ENCODE measurements around the gene SIDT2.
A peak's percentile ranks its signal among the peaks of the same experiment; 100 is the strongest.
"Not testable (repeated sequence)": the region's sequence is repeated elsewhere in the genome, so short reads cannot be mapped to it uniquely, and the experiment has no call there.

The SIDT2 gene

GRCh38 chr11:117178210-117179034 lies at the start of gene SIDT2:
SIDT2 (plus strand) TSS chr11:117178743; CDS start chr11:117179264, 521 bp downstream.
- Histone ChIP-seq H3K9me3 (ENCODE audit: low read length) (no peaks in the 10 kb centered on the region), H3K36me3 (ENCODE audit: insufficient read depth, low read length) (peaks cover 8% of the 10 kb centered on the region), H3K4me3 (ENCODE audit: low read length) (peak within 1 kb of the TSS; percentile 74), H3K4me1 (ENCODE audit: insufficient read depth, low read length) (peaks cover 20% of the 10 kb centered on the region), H2AFZ (ENCODE audit: low read depth, low read length) (peak within 1 kb of the TSS; percentile 68), H3K27me3 (ENCODE audit: insufficient read depth, low read length) (no peaks in the 10 kb centered on the region)

GRCh38 chr11:117130396-117130795 lies 48.1 kb upstream of the SIDT2 start:
- H3K9me3 ChIP-seq (ENCODE audit: low read length); H3K36me3 ChIP-seq (ENCODE audit: insufficient read depth, low read length); H2AFZ ChIP-seq (ENCODE audit: low read depth, low read length); H3K27me3 ChIP-seq (ENCODE audit: insufficient read depth, low read length); H3K4me3 ChIP-seq (ENCODE audit: low read length); H3K4me1 ChIP-seq (ENCODE audit: insufficient read depth, low read length): not testable (repeated sequence)

GRCh38 chr11:117130879-117131278 lies 47.7 kb upstream of the SIDT2 start:
- Histone ChIP-seq H3K36me3 (ENCODE audit: insufficient read depth, low read length) (no peaks in the 10 kb centered on the region), H3K27me3 (ENCODE audit: insufficient read depth, low read length) (peaks cover 8% of the 10 kb centered on the region), H3K9me3 (ENCODE audit: low read length) (no peaks in the 10 kb centered on the region), H3K4me1 (ENCODE audit: insufficient read depth, low read length) (no peaks in the 10 kb centered on the region), H2AFZ (ENCODE audit: low read depth, low read length) (no peak overlapping the region), H3K4me3 (ENCODE audit: low read length) (no peak overlapping the region)

- Histone ChIP-seq H3K4me3 (ENCODE audit: low read length) (no peak overlapping the region), H3K4me1 (ENCODE audit: insufficient read depth, low read length) (no peaks in the 10 kb centered on the region)
Measured at GRCh38 chr11:117134431-117134830, 44.1 kb upstream of the SIDT2 start.

GRCh38 chr11:117134979-117135378 lies 43.6 kb upstream of the SIDT2 start:
- not testable (repeated sequence) for H3K4me3 ChIP-seq (ENCODE audit: low read length)

More at GRCh38 chr11:117134431-117134830, 44.1 kb upstream of the SIDT2 start:
- no peaks in the 10 kb centered on the region for H3K9me3 ChIP-seq (ENCODE audit: low read length)
- H3K36me3 ChIP-seq (ENCODE audit: insufficient read depth, low read length) = no peaks in the 10 kb centered on the region
- no peaks in the 10 kb centered on the region for H3K27me3 ChIP-seq (ENCODE audit: insufficient read depth, low read length)
- H2AFZ ChIP-seq (ENCODE audit: low read depth, low read length) = no peak overlapping the region

GRCh38 chr11:117137223-117138086 lies 41.1 kb upstream of the SIDT2 start:
- not testable (repeated sequence) for H3K36me3 ChIP-seq (ENCODE audit: insufficient read depth, low read length); H3K9me3 ChIP-seq (ENCODE audit: low read length); H2AFZ ChIP-seq (ENCODE audit: low read depth, low read length); H3K4me3 ChIP-seq (ENCODE audit: low read length); H3K27me3 ChIP-seq (ENCODE audit: insufficient read depth, low read length); H3K4me1 ChIP-seq (ENCODE audit: insufficient read depth, low read length)

More at GRCh38 chr11:117134979-117135378, 43.6 kb upstream of the SIDT2 start:
- not testable (repeated sequence) for H3K4me1 ChIP-seq (ENCODE audit: insufficient read depth, low read length); H3K36me3 ChIP-seq (ENCODE audit: insufficient read depth, low read length); H2AFZ ChIP-seq (ENCODE audit: low read depth, low read length); H3K27me3 ChIP-seq (ENCODE audit: insufficient read depth, low read length); H3K9me3 ChIP-seq (ENCODE audit: low read length)

- Histone ChIP-seq H3K36me3 (ENCODE audit: insufficient read depth, low read length) (peaks cover 21% of the 10 kb centered on the region), H3K9me3 (ENCODE audit: low read length) (no peaks in the 10 kb centered on the region), H3K27me3 (ENCODE audit: insufficient read depth, low read length) (no peaks in the 10 kb centered on the region), H2AFZ (ENCODE audit: low read depth, low read length) (peak overlapping the region; percentile 76), H3K4me1 (ENCODE audit: insufficient read depth, low read length) (peaks cover 18% of the 10 kb centered on the region), H3K4me3 (ENCODE audit: low read length) (peak overlapping the region; percentile 93)
Measured at GRCh38 chr11:117143390-117143789, 35.2 kb upstream of the SIDT2 start.

- Histone ChIP-seq H3K36me3 (ENCODE audit: insufficient read depth, low read length) (peaks cover 25% of the 10 kb centered on the region), H3K9me3 (ENCODE audit: low read length) (no peaks in the 10 kb centered on the region), H3K27me3 (ENCODE audit: insufficient read depth, low read length) (no peaks in the 10 kb centered on the region), H3K4me1 (ENCODE audit: insufficient read depth, low read length) (peaks cover 18% of the 10 kb centered on the region), H3K4me3 (ENCODE audit: low read length) (peak within 1 kb of the TSS; percentile 93), H2AFZ (ENCODE audit: low read depth, low read length) (peak within 1 kb of the TSS; percentile 76)
Measured at GRCh38 chr11:117143871-117144476, 34.6 kb upstream of the SIDT2 start, which contains the start of gene PAFAH1B2. PAFAH1B2 (plus strand) TSS chr11:117144287; CDS start chr11:117152448, 8,161 bp downstream.

GRCh38 chr11:117144477-117145392 lies 33.8 kb upstream of the SIDT2 start:
- Histone ChIP-seq H3K36me3 (ENCODE audit: insufficient read depth, low read length) (peaks cover 25% of the 10 kb centered on the region), H3K4me1 (ENCODE audit: insufficient read depth, low read length) (peaks cover 18% of the 10 kb centered on the region), H3K9me3 (ENCODE audit: low read length) (no peaks in the 10 kb centered on the region), H2AFZ (ENCODE audit: low read depth, low read length) (peak overlapping the region; percentile 76), H3K27me3 (ENCODE audit: insufficient read depth, low read length) (no peaks in the 10 kb centered on the region), H3K4me3 (ENCODE audit: low read length) (peak overlapping the region; percentile 93)

GRCh38 chr11:117145393-117145761 lies 33.2 kb upstream of the SIDT2 start:
- no peak overlapping the region for H2AFZ ChIP-seq (ENCODE audit: low read depth, low read length)
- peaks cover 18% of the 10 kb centered on the region for H3K4me1 ChIP-seq (ENCODE audit: insufficient read depth, low read length)
- peaks cover 27% of the 10 kb centered on the region for H3K36me3 ChIP-seq (ENCODE audit: insufficient read depth, low read length)
- no peaks in the 10 kb centered on the region for H3K9me3 ChIP-seq (ENCODE audit: low read length)
- no peaks in the 10 kb centered on the region for H3K27me3 ChIP-seq (ENCODE audit: insufficient read depth, low read length)
- H3K4me3 ChIP-seq (ENCODE audit: low read length) = peak overlapping the region; percentile 93

GRCh38 chr11:117146521-117146920 lies 32.0 kb upstream of the SIDT2 start:
- Histone ChIP-seq H3K4me1 (ENCODE audit: insufficient read depth, low read length) (peaks cover 18% of the 10 kb centered on the region), H3K27me3 (ENCODE audit: insufficient read depth, low read length) (no peaks in the 10 kb centered on the region), H2AFZ (ENCODE audit: low read depth, low read length) (no peak overlapping the region), H3K36me3 (ENCODE audit: insufficient read depth, low read length) (peaks cover 29% of the 10 kb centered on the region), H3K4me3 (ENCODE audit: low read length) (peak overlapping the region; percentile 15), H3K9me3 (ENCODE audit: low read length) (no peaks in the 10 kb centered on the region)

- Histone ChIP-seq H3K4me1 (ENCODE audit: insufficient read depth, low read length) (peaks cover 1% of the 10 kb centered on the region), H3K4me3 (ENCODE audit: low read length) (no peak overlapping the region), H3K9me3 (ENCODE audit: low read length) (no peaks in the 10 kb centered on the region), H2AFZ (ENCODE audit: low read depth, low read length) (no peak overlapping the region), H3K36me3 (ENCODE audit: insufficient read depth, low read length) (peaks cover 49% of the 10 kb centered on the region), H3K27me3 (ENCODE audit: insufficient read depth, low read length) (no peaks in the 10 kb centered on the region)
Measured at GRCh38 chr11:117152066-117152465, 26.5 kb upstream of the SIDT2 start.

Data from neuron (in vitro differentiated cells).